22Rv1 (cell line): ENCODE data around the gene C3orf52.

Experiments
- ZFX ChIP-seq: fragments of 450-650 bp; IDR thresholded peaks from 2 replicates; pipeline ENCODE4 v1.6.1; 2017; ENCODE audit warnings: antibody characterized with exemption, borderline replicate concordance
- TF ChIP-seq, protein P1 (sequence below): fragments of 450-650 bp; IDR thresholded peaks from 2 replicates; pipeline ENCODE4 v1.5.1; 2017; ENCODE audit warnings: mild to moderate bottlenecking

DNA sequence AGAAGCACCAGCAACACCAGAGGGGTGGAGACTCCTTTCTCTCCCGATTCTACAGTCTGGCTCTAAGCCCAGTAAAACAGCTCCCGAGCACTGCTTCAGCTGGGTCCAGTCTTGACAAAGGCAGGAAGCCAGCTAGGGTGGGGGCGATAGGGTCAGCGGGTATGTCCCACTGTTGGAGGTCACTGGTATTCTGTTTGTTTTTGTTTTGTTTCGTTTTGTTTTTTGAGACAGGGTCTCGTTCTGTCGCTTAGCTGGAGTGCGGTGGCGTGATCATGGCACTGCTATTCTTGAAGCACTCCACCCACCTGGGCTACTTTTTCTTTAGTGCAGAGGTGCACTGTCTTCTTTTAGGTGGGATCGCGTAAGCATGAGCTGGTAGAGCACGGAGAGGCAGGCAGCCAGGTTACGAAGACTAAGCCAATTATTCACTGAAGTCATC, 30.6 kb downstream of the C3orf52 start:
- no peak for TF ChIP-seq ZFX
- TF ChIP-seq, protein P1, sequence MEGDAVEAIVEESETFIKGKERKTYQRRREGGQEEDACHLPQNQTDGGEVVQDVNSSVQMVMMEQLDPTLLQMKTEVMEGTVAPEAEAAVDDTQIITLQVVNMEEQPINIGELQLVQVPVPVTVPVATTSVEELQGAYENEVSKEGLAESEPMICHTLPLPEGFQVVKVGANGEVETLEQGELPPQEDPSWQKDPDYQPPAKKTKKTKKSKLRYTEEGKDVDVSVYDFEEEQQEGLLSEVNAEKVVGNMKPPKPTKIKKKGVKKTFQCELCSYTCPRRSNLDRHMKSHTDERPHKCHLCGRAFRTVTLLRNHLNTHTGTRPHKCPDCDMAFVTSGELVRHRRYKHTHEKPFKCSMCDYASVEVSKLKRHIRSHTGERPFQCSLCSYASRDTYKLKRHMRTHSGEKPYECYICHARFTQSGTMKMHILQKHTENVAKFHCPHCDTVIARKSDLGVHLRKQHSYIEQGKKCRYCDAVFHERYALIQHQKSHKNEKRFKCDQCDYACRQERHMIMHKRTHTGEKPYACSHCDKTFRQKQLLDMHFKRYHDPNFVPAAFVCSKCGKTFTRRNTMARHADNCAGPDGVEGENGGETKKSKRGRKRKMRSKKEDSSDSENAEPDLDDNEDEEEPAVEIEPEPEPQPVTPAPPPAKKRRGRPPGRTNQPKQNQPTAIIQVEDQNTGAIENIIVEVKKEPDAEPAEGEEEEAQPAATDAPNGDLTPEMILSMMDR, result no peak
